Smooth muscle cell (in vitro differentiated cells): ENCODE measurements around the gene EDC3. TPM values are rescaled to one million over a fixed set of nuclear protein-coding genes. Genes with fewer than 3 reads are reported as not detected.

ENCODE experiments used
- DNase-seq: peaks from one replicate; lab custom pipeline; 2025; ENCODE audit not compliant: unreplicated experiment; lab: John Stamatoyannopoulos, UW
- H2AFZ ChIP-seq: fragments of 200-600 bp; sonication (generic); 2 replicates; pipeline ENCODE4 v1.6.0; 2016; ENCODE audit warnings: antibody characterized with exemption, low read depth, mild to moderate bottlenecking
- H3F3A ChIP-seq: fragments of 200-600 bp; sonication (generic); 2 replicates; pipeline ENCODE4 v1.6.0; 2017; ENCODE audit warnings: antibody characterized with exemption, low read depth
- H3K27ac ChIP-seq: fragments of 200-600 bp; sonication (generic); 2 replicates; pipeline ENCODE4 v1.5.1; 2016; ENCODE audit warnings: low read depth, mild to moderate bottlenecking
- H3K27me3 ChIP-seq: fragments of 200-600 bp; sonication (generic); 2 replicates; pipeline ENCODE4 v1.6.1; 2016; ENCODE audit warnings: low read depth, mild to moderate bottlenecking
- H3K36me3 ChIP-seq: fragments of 200-600 bp; sonication (generic); 2 replicates; pipeline ENCODE4 v1.5.1; 2016; ENCODE audit warnings: low read depth
- H3K4me1 ChIP-seq: fragments of 200-600 bp; sonication (generic); 2 replicates; pipeline ENCODE4 v1.5.1; 2016; ENCODE audit warnings: low read depth
- H3K4me2 ChIP-seq: fragments of 200-600 bp; sonication (generic); 2 replicates; pipeline ENCODE4 v1.6.0; 2016; ENCODE audit warnings: mild to moderate bottlenecking
- H3K4me3 ChIP-seq: fragments of 200-600 bp; sonication (generic); 2 replicates; pipeline ENCODE4 v1.5.1; 2016; ENCODE audit warnings: mild to moderate bottlenecking
- H3K79me2 ChIP-seq: fragments of 200-600 bp; sonication (generic); 2 replicates; pipeline ENCODE4 v1.6.0; 2016; ENCODE audit warnings: low read depth, mild to moderate bottlenecking
- H3K9ac ChIP-seq: fragments of 200-600 bp; sonication (generic); 2 replicates; pipeline ENCODE4 v1.6.0; 2016; ENCODE audit warnings: low read depth
- H3K9me3 ChIP-seq: fragments of 200-600 bp; sonication (generic); replicated peaks from 2 replicates; pipeline ENCODE4 v1.5.1; 2016; ENCODE audit warnings: low read depth
- H4K20me1 ChIP-seq: fragments of 200-600 bp; sonication (generic); 2 replicates; pipeline ENCODE4 v1.6.0; 2016; ENCODE audit warnings: low read depth
- WGBS: methylation state at CpG from one replicate; pipeline ENCODE4 v1.1.7; 2016; ENCODE audit warnings: low lambda C conversion rate; 5-methylcytosine and 5-hydroxymethylcytosine counted together
- polyA plus RNA-seq: library from polyadenylated mRNA; unstranded; fragments of >200 nt; fragmentation: Nextera tagmentation; extraction: Ambion mirVana; gene quantifications from 2 replicates; pipeline ENCODE4 v1.2.1, GENCODE V29; 2016
- total RNA-seq: library from RNA; depleted of rRNA; stranded (reverse); fragments of >200 nt; gene quantifications from 2 replicates; pipeline ENCODE4 v1.2.3, GENCODE V29; 2014
- TF ChIP-seq, protein P1 (sequence below): fragments of 200-600 bp; sonication (generic); IDR thresholded peaks from 2 replicates; pipeline ENCODE4 v1.5.1; 2017; ENCODE audit warnings: borderline replicate concordance, mild to moderate bottlenecking, antibody characterized with exemption; ENCODE audit not compliant: insufficient read depth, poor library complexity, severe bottlenecking

EDC3 gene
- total and polyA plus RNA-seq, 2 experiments from 2014 or later, result 18.4 to 26.7 TPM

DNA sequence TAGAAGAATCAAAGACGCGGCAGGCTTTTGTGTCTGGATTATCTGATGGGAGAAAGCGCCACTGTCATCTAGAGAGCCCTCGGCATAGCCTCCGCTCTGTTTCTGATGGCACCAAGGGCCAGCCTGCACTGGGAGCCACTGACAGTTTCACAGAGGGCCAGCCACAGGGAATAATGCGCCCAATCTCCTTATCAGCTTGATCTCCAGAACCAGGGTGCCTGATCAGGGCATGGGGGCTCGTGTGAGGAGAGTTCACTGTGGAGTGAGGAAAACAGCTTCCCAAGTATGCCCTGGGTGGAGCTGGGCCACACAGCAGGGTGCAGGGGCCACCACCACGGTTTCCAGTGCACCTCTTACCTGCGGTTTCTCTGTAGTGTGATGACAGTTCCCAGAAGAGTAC is 110.0 kb downstream of the EDC3 start:
- H3K79me2 ChIP-seq, result no peaks in the 10 kb centered on the region
- H3K27me3 ChIP-seq, result no peaks in the 10 kb centered on the region
- no peaks in the 10 kb centered on the region for H3K9me3 ChIP-seq
- H2AFZ ChIP-seq, result no peak overlapping the region
- peaks cover 31% of the 10 kb centered on the region for H3K4me1 ChIP-seq
- no peak overlapping the region for H3K27ac ChIP-seq
- H3F3A ChIP-seq, result no peaks in the 10 kb centered on the region
- no peak overlapping the region for H3K4me2 ChIP-seq
- no peaks in the 10 kb centered on the region for H3K36me3 ChIP-seq
- H3K4me3 ChIP-seq, result no peak overlapping the region
- H3K9ac ChIP-seq, result no peak overlapping the region
- no peak for DNase-seq
- TF ChIP-seq, protein P1, sequence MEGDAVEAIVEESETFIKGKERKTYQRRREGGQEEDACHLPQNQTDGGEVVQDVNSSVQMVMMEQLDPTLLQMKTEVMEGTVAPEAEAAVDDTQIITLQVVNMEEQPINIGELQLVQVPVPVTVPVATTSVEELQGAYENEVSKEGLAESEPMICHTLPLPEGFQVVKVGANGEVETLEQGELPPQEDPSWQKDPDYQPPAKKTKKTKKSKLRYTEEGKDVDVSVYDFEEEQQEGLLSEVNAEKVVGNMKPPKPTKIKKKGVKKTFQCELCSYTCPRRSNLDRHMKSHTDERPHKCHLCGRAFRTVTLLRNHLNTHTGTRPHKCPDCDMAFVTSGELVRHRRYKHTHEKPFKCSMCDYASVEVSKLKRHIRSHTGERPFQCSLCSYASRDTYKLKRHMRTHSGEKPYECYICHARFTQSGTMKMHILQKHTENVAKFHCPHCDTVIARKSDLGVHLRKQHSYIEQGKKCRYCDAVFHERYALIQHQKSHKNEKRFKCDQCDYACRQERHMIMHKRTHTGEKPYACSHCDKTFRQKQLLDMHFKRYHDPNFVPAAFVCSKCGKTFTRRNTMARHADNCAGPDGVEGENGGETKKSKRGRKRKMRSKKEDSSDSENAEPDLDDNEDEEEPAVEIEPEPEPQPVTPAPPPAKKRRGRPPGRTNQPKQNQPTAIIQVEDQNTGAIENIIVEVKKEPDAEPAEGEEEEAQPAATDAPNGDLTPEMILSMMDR, result no peak
- WGBS, result 84% methylated on average over 9 of the region's 9 CpGs
- no peaks in the 10 kb centered on the region for H4K20me1 ChIP-seq

DNA sequence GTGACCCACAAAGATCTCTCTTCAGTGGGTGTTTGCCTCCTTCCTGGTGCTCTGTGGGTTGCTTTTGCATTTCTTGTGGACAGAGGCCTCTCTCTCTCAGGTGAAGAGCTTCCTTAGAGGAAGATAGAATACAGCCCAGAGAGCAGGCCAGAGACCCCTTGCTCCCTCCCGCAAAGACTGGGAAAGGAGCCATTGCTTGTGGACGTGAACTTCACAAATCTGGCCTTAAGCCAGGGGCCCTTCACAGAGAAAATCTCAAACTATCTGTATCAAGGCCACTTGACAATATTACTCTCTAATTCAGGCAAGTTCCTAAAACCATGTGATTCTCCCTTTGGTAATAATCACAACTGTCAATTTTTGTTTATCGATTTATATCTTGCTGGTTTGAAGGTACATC is 110.6 kb downstream of the EDC3 start:
- H3K36me3 ChIP-seq, result no peaks in the 10 kb centered on the region
- no peaks in the 10 kb centered on the region for H3K79me2 ChIP-seq
- H3K4me2 ChIP-seq, result no peak overlapping the region
- H3K27ac ChIP-seq, result no peak overlapping the region
- H3K4me3 ChIP-seq, result no peak overlapping the region
- H4K20me1 ChIP-seq, result no peaks in the 10 kb centered on the region
- H2AFZ ChIP-seq, result no peak overlapping the region
- no peak for DNase-seq
- H3K4me1 ChIP-seq, result peaks cover 31% of the 10 kb centered on the region
- no peaks in the 10 kb centered on the region for H3K27me3 ChIP-seq
- H3K9ac ChIP-seq, result no peak overlapping the region
- H3K9me3 ChIP-seq, result no peaks in the 10 kb centered on the region
- H3F3A ChIP-seq, result no peaks in the 10 kb centered on the region
- TF ChIP-seq, protein P1, result no peak
- WGBS, result 78% methylated on average over 3 of the region's 3 CpGs

DNA sequence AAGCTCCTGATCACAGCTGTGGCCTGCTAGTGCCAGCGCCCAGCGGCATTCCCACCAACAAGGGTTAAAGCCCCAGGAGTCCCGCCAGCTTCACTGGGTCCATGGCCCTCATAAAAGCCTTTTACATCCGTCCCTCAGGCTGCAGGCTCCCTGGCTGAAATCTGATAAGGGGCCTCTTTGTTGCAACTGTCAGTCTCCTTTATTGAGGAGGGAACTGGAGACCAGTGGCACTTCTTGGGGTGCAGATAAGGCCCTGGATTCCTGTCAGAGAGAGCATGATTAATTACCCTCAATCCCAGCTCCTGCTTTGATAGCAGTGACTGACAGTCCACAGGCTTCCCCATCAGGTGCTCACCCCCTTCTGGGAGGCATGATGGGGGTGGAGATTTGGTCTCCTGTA is 111.0 kb downstream of the EDC3 start:
- TF ChIP-seq, protein P1, result no peak
- WGBS, result 38% methylated on average over 4 of the region's 4 CpGs
- no peaks in the 10 kb centered on the region for H3K27me3 ChIP-seq

DNA sequence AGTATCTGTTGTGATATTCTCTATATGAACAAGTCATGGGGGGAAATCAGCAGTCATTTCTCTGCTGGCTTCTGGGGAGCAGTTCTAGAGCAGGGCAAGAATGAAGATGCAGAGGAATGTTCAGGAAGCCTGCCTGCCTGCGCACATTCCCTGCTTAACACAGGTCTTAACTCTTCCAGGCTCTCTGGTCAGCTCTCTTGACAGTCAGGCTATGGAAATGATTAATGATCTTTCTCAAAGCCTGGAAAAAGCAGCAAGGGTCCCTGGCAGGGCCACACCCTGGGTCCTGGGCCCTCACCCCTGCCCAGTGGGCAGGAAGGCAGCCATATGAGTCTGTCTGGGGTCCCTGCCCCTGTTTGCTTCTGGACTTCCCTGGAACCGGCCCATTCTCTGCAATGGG is 111.6 kb downstream of the EDC3 start:
- Histone ChIP-seq H3K27me3 (no peaks in the 10 kb centered on the region), H2AFZ (no peak overlapping the region), H3F3A (no peaks in the 10 kb centered on the region), H3K9ac (no peak overlapping the region), H3K27ac (no peak overlapping the region), H3K79me2 (no peaks in the 10 kb centered on the region), H3K36me3 (no peaks in the 10 kb centered on the region), H4K20me1 (no peaks in the 10 kb centered on the region), H3K9me3 (no peaks in the 10 kb centered on the region), H3K4me2 (no peak overlapping the region), H3K4me1 (peaks cover 31% of the 10 kb centered on the region), H3K4me3 (no peak overlapping the region)
- no peak for DNase-seq
- TF ChIP-seq, protein P1, result no peak
- 73% methylated on average over 2 of the region's 2 CpGs for WGBS

More for the DNA sequence above, 111.0 kb downstream of the EDC3 start:
- no peaks in the 10 kb centered on the region for H3K9me3 ChIP-seq
- H4K20me1 ChIP-seq, result no peaks in the 10 kb centered on the region
- no peak overlapping the region for H3K4me3 ChIP-seq
- H3K9ac ChIP-seq, result no peak overlapping the region
- H3F3A ChIP-seq, result no peaks in the 10 kb centered on the region
- H3K4me2 ChIP-seq, result no peak overlapping the region
- H2AFZ ChIP-seq, result no peak overlapping the region
- H3K27ac ChIP-seq, result no peak overlapping the region
- DNase-seq, result no peak
- no peaks in the 10 kb centered on the region for H3K79me2 ChIP-seq
- H3K4me1 ChIP-seq, result peaks cover 31% of the 10 kb centered on the region
- no peaks in the 10 kb centered on the region for H3K36me3 ChIP-seq

Other genes with a start within 250 kb of the EDC3 start
- 54.5 and 60.6 TPM in 2 replicates for gene UBL7, start 234.9 kb downstream of the EDC3 start, total RNA-seq
- 64.4 and 64.8 TPM in 2 replicates for gene UBL7, start 234.9 kb downstream of the EDC3 start, polyA plus RNA-seq
- gene ARID3B, start 154.8 kb downstream of the EDC3 start, total RNA-seq, result 7.2 and 7.3 TPM in 2 replicates
- 7.7 and 17.9 TPM in 2 replicates for gene ARID3B, start 154.8 kb downstream of the EDC3 start, polyA plus RNA-seq
- gene CLK3, start 80.2 kb downstream of the EDC3 start, total RNA-seq, result 92.4 and 105 TPM in 2 replicates
- gene CLK3, start 80.2 kb downstream of the EDC3 start, polyA plus RNA-seq, result 68.8 and 72.6 TPM in 2 replicates
- 0.81 and 1.9 TPM in 2 replicates for gene CYP1A1, start 29.5 kb upstream of the EDC3 start, total RNA-seq
- gene CYP1A1, start 29.5 kb upstream of the EDC3 start, polyA plus RNA-seq, result 0.09 and 0.13 TPM in 2 replicates
- gene CYP1A2, start 52.8 kb upstream of the EDC3 start, total RNA-seq, result not detected in 2 replicates
- not detected in 2 replicates for gene CYP1A2, start 52.8 kb upstream of the EDC3 start, polyA plus RNA-seq
- gene CSK, start 86.1 kb upstream of the EDC3 start, total RNA-seq, result 10.4 and 19.6 TPM in 2 replicates
- gene CSK, start 86.1 kb upstream of the EDC3 start, polyA plus RNA-seq, result 14.1 and 16.5 TPM in 2 replicates
- not detected in 2 replicates for gene LMAN1L, start 116.8 kb upstream of the EDC3 start, total RNA-seq
- gene LMAN1L, start 116.8 kb upstream of the EDC3 start, polyA plus RNA-seq, result not detected in 2 replicates
- 0.04 and 0.22 TPM in 2 replicates for gene CPLX3, start 130.6 kb upstream of the EDC3 start, total RNA-seq
- gene CPLX3, start 130.6 kb upstream of the EDC3 start, polyA plus RNA-seq, result not detected in 2 replicates
- gene ULK3, start 147.1 kb upstream of the EDC3 start, total RNA-seq, result 14.2 and 24.1 TPM in 2 replicates
- gene ULK3, start 147.1 kb upstream of the EDC3 start, polyA plus RNA-seq, result 20.8 and 23.7 TPM in 2 replicates
- gene SCAMP2, start 177.3 kb upstream of the EDC3 start, total RNA-seq, result 47.5 and 55.5 TPM in 2 replicates
- gene SCAMP2, start 177.3 kb upstream of the EDC3 start, polyA plus RNA-seq, result 80.3 and 87.6 TPM in 2 replicates
- gene MPI, start 194.0 kb upstream of the EDC3 start, total RNA-seq, result 43.6 and 53.1 TPM in 2 replicates
- gene MPI, start 194.0 kb upstream of the EDC3 start, polyA plus RNA-seq, result 35.6 and 41.9 TPM in 2 replicates
- gene FAM219B, start 210.8 kb upstream of the EDC3 start, total RNA-seq, result 52.4 and 53.7 TPM in 2 replicates
- gene FAM219B, start 210.8 kb upstream of the EDC3 start, polyA plus RNA-seq, result 37.1 and 40.2 TPM in 2 replicates
- gene COX5A, start 242.0 kb upstream of the EDC3 start, total RNA-seq, result 144 and 154 TPM in 2 replicates
- gene COX5A, start 242.0 kb upstream of the EDC3 start, polyA plus RNA-seq, result 325 and 339 TPM in 2 replicates